Measurements from ENCODE around the gene MYO1G. TPM values are rescaled to one million over a fixed set of nuclear protein-coding genes. Genes with fewer than 3 reads are reported as not detected.

The MYO1G gene
- total and polyA plus RNA-seq, 10 of the 15 experiments (the other 5 are each of a cell fraction or from before 2014, with no cell fraction given): 1.8 to 232 (median 134) TPM

DNA sequence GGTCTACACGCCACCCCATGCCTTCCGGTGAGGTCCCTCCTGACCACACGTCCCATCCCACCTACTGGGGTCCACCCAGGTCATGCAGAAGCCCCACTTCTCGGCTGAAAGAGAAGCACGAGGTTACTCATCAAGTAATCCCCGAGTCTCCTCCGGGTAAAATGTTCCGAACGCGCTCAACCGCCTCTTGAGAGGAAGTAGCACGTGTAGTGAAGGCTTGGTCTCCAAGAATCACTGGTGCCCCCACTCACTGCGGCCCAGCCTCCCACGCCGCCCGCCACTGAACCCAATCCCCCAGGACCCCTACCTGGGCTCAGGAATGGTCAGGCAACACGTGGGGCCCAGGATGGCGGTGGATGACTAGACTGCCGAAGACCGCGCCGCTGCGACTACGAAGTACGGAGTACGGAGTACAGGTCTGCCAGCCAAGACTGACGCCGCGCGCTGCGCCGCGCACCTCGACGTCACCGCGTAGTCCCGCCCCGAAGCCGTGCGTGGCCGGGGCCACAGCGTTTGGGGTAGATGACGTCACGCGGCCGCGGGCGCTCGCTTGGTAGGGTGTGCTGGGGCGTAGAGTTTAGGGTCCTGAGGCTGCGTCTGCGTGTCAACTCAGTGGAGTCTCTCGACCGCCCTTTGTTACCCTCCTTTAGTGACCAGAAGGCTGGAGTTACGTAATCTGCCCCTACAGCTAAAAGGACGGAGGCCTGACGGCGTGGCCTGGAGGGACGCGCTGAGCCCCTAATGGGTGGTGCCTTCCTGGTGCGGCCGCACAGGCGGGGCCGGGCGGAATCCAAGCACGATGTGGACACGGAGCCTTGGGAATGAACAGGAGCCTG, 7.6 kb upstream of the MYO1G start (continued):
- TF ChIP-seq BCL3 (IDR thresholded peaks at IDR 0.05; ENCODE audit: borderline replicate concordance, insufficient read depth, low read depth, low read length, poor library complexity, severe bottlenecking): peak; percentile 46
- TF ChIP-seq ZNF24 (IDR thresholded peaks at IDR 0.05): 0 out of 2 replicates have a peak, but pooled peaks have one; percentile 27
- TF ChIP-seq POU2F2 (IDR thresholded peaks at IDR 0.05; ENCODE audit: borderline replicate concordance, low read depth, low read length): peak; percentile 95; the same call in 2 of the 3 replicates
- peak; percentile 33; the same call in 1 of the 2 replicates for TF ChIP-seq HCFC1 (IDR thresholded peaks at IDR 0.05; ENCODE audit: low read length)
- TF ChIP-seq TARDBP (IDR thresholded peaks at IDR 0.05; ENCODE audit: borderline replicate concordance): no peak
- TF ChIP-seq IRF4 (IDR thresholded peaks at IDR 0.05; ENCODE audit: low read depth, low read length): peak; percentile 30; the same call in 1 of the 2 replicates
- TF ChIP-seq, protein P1, sequence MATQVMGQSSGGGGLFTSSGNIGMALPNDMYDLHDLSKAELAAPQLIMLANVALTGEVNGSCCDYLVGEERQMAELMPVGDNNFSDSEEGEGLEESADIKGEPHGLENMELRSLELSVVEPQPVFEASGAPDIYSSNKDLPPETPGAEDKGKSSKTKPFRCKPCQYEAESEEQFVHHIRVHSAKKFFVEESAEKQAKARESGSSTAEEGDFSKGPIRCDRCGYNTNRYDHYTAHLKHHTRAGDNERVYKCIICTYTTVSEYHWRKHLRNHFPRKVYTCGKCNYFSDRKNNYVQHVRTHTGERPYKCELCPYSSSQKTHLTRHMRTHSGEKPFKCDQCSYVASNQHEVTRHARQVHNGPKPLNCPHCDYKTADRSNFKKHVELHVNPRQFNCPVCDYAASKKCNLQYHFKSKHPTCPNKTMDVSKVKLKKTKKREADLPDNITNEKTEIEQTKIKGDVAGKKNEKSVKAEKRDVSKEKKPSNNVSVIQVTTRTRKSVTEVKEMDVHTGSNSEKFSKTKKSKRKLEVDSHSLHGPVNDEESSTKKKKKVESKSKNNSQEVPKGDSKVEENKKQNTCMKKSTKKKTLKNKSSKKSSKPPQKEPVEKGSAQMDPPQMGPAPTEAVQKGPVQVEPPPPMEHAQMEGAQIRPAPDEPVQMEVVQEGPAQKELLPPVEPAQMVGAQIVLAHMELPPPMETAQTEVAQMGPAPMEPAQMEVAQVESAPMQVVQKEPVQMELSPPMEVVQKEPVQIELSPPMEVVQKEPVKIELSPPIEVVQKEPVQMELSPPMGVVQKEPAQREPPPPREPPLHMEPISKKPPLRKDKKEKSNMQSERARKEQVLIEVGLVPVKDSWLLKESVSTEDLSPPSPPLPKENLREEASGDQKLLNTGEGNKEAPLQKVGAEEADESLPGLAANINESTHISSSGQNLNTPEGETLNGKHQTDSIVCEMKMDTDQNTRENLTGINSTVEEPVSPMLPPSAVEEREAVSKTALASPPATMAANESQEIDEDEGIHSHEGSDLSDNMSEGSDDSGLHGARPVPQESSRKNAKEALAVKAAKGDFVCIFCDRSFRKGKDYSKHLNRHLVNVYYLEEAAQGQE (IDR thresholded peaks at IDR 0.05; ENCODE audit: low read depth, low read length): 0 out of 2 replicates have a peak, but pooled peaks have one; percentile 56
- no peak for TF ChIP-seq CREB1 (IDR thresholded peaks at IDR 0.05; ENCODE audit: low read depth)
- TF ChIP-seq YBX1 (IDR thresholded peaks at IDR 0.05): no peak
- peak; percentile 95 for TF ChIP-seq NKRF (conservative IDR thresholded peaks at IDR 0.05)
- TF ChIP-seq DPF2 (IDR thresholded peaks at IDR 0.05): 0 out of 2 replicates have a peak, but pooled peaks have one; percentile 75
- TF ChIP-seq RFX5 (IDR thresholded peaks at IDR 0.05; ENCODE audit: low read depth, low read length): peak; percentile 66; the same call in 1 of the 2 replicates
- TF ChIP-seq SREBF2 (IDR thresholded peaks at IDR 0.05; ENCODE audit: low read length): no peak
- TF ChIP-seq POLR2AphosphoS2 (IDR thresholded peaks at IDR 0.05; ENCODE audit: low read depth, low read length): peak; percentile 96
- peak; percentile 46; the same call in 1 of the 2 replicates for TF ChIP-seq E2F4 (IDR thresholded peaks at IDR 0.05; ENCODE audit: low read depth, low read length)
- no peak for TF ChIP-seq CEBPZ (IDR thresholded peaks at IDR 0.05; ENCODE audit: low read depth, low read length)
- TF ChIP-seq ASH2L (IDR thresholded peaks at IDR 0.05; ENCODE audit: borderline replicate concordance, low read depth): peak; percentile 86; the same call in 1 of the 2 replicates
- peak; percentile 80 for TF ChIP-seq HDAC6 (IDR thresholded peaks at IDR 0.05; ENCODE audit: unreplicated experiment)

All from GM12878 (cell line).